IgD-negative memory B cell (primary cell): ENCODE data around the gene MGRN1. TPM values are rescaled to one million over a fixed set of nuclear protein-coding genes. Genes with fewer than 3 reads are reported as not detected.
A peak's percentile ranks its signal among the peaks of the same experiment; 100 is the strongest.
"Not testable (repeated sequence)": the region's sequence is repeated elsewhere in the genome, so short reads cannot be mapped to it uniquely, and the experiment has no call there.

Experiments used
- H3K27ac Mint-ChIP-seq, 3 donors: one replicate each; pipeline ENCODE4 v1.8.0; 2020 to 2022; ENCODE audit warnings: mild to moderate bottlenecking in 3 of 3, mixed read lengths in 3 of 3, moderate library complexity in 1 of 3
- H3K27me3 Mint-ChIP-seq: one replicate; pipeline ENCODE4 v1.8.0; 2021; ENCODE audit warnings: mixed read lengths
- H3K36me3 Mint-ChIP-seq: one replicate; pipeline ENCODE4 v1.8.0; 2020; ENCODE audit warnings: mild to moderate bottlenecking, mixed read lengths
- H3K4me1 Mint-ChIP-seq, 3 donors: one replicate each; pipeline ENCODE4 v1.8.0; 2020 to 2022; ENCODE audit warnings: mixed read lengths in 3 of 3, mild to moderate bottlenecking in 1 of 3
- H3K4me3 Mint-ChIP-seq, 4 donors: one replicate each; pipeline ENCODE4 v1.8.0; 2020 to 2022; ENCODE audit warnings: mild to moderate bottlenecking in 4 of 4, mixed read lengths in 4 of 4, moderate library complexity in 3 of 4
- H3K9me3 Mint-ChIP-seq, 3 donors: one replicate each; pipeline ENCODE4 v1.8.0; 2020 to 2021; ENCODE audit warnings: mixed read lengths in 3 of 3, mild to moderate bottlenecking in 1 of 3
- polyA plus RNA-seq: library from polyadenylated mRNA; unstranded; fragments of 300-500 nt; fragmentation: Illumina TruSeq; gene quantifications from one replicate; pipeline ENCODE4 v1.2.3, GENCODE V29; 2021

The MGRN1 gene
- polyA plus RNA-seq, 1 donor from 2014 or later: 8.5 TPM

DNA sequence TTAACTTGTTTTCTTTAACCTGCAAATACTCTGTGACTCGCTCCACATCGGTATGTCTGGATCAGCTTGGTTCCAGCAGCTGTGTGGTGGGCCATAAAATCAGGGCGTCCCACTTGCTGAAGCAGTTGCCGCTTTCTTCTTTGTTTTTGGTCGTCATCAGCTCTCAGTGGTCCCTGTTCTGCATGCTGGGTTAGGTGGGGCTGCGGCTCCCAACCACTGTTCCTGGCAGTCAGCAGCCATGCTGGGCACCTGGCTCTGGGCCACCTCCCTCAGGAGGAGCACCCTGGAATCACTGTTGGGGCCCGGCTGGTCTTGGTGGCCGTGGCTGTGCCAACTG lies 23.0 kb downstream of the MGRN1 start:
- Mint-ChIP-seq H3K36me3 (peaks cover 2% of the 10 kb centered on the region), H3K4me1 (peaks cover 9 to 18% (median 15%) of the 10 kb centered on the region in 3 donors), H3K4me3 (no peak overlapping the region), H3K27me3 (no peaks in the 10 kb centered on the region), H3K27ac (peak overlapping the region in 1 of 3 donors; percentile 39), H3K9me3 (no peaks in the 10 kb centered on the region)

GRCh38 chr16:4648917-4649316 lies 24.3 kb downstream of the MGRN1 start:
- Mint-ChIP-seq H3K27me3 (no peaks in the 10 kb centered on the region), H3K4me3 (no peak overlapping the region), H3K36me3 (peaks cover 2% of the 10 kb centered on the region), H3K4me1 (peaks cover 9 to 18% (median 15%) of the 10 kb centered on the region in 3 donors), H3K9me3 (no peaks in the 10 kb centered on the region), H3K27ac (peak overlapping the region in 2 of 3 donors; percentile 12 to 46)

DNA sequence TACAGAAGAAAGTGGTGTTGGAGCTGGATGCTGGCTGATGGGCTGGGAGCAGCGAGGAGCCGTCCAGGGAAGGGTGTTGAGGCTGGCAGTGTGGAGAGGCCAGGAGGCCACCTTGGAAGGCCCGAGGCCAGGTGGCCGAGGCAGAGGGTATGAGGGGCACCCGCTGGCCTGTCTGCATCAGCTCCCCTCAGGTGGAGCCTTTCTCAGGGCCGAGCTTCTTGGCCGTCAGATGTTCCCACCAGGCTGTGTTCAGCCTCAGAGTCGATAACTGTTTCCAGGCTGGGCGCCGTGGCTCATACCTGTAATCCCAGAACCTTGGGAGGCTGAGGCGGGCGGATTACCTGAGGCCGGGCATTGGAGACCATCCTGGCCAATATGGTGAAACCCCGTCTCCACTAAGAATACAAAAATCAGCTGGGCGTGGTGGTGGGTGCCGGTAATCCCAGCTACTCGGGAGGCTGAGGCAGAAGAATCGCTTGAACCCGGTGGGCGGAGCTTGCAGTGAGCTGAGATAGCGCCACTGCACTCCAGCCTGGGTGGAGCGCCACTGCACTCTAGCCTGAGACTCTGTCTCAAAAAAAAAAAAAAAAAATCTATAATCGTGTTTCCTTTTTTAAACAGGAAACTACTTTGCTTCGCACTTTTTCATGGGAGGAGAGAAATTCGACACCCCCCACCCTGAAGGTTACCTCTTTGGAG lies 25.3 kb downstream of the MGRN1 start:
- Mint-ChIP-seq H3K27ac (peak overlapping the region in 2 of 3 donors; percentile 67 to 72), H3K27me3 (no peaks in the 10 kb centered on the region), H3K4me1 (peaks cover 9 to 18% (median 15%) of the 10 kb centered on the region in 3 donors), H3K4me3 (no peak overlapping the region), H3K36me3 (peaks cover 2% of the 10 kb centered on the region), H3K9me3 (no peaks in the 10 kb centered on the region)

DNA sequence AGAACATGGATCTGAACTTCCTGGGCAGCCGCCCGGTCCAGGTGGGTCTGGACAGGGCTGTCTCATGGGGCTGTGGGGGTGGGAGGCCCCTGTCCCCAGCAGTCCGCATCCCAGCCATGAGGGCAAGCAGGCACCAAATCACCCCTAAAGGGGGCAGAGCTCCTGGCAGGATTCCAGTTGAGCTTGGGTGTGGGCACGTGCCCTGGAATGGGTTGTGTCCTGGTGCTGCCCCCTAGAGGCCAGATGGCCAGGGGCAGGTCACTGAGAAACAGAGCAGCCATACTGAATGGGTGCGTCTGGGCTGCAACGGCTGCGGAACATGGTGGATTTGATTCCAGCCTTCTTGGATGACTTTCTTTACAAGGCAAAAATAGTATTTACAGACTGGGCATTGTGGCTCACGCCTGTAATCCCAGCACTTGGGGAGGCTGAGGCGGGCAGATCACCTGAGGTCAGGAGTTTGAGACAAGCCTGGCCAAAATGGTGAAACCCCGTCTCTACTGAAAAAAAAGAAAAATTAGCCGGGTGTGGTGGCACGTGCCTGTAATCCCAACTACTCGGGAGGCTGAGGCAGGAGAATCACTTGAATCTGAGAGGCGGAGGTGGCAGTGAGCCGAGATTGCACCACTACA lies 25.9 kb downstream of the MGRN1 start:
- Mint-ChIP-seq H3K4me1 (peaks cover 9 to 15% (median 15%) of the 10 kb centered on the region in 3 donors), H3K27ac (peak overlapping the region; percentile 62 to 72 (median 67))

GRCh38 chr16:4651827-4652226 lies 27.2 kb downstream of the MGRN1 start:
- H3K9me3 Mint-ChIP-seq: no peaks in the 10 kb centered on the region
- H3K36me3 Mint-ChIP-seq: peaks cover 2% of the 10 kb centered on the region
- peak overlapping the region in 2 of 3 donors; percentile 80 to 88 for H3K27ac Mint-ChIP-seq
- H3K4me1 Mint-ChIP-seq: peaks cover 9 to 15% (median 13%) of the 10 kb centered on the region in 3 donors
- peak overlapping the region in 1 of 4 donors; percentile 20 for H3K4me3 Mint-ChIP-seq
- no peaks in the 10 kb centered on the region for H3K27me3 Mint-ChIP-seq

More for the DNA sequence above, 25.9 kb downstream of the MGRN1 start:
- H3K9me3 Mint-ChIP-seq, H3K36me3 Mint-ChIP-seq, H3K27me3 Mint-ChIP-seq: not testable (repeated sequence)
- peak overlapping the region in 2 of 4 donors; percentile 13 to 74 for H3K4me3 Mint-ChIP-seq

GRCh38 chr16:4652561-4652960 lies 27.9 kb downstream of the MGRN1 start:
- no peak overlapping the region for H3K4me3 Mint-ChIP-seq
- no peak overlapping the region for H3K27ac Mint-ChIP-seq
- H3K9me3 Mint-ChIP-seq: no peaks in the 10 kb centered on the region
- peaks cover 9 to 15% (median 12%) of the 10 kb centered on the region in 3 donors for H3K4me1 Mint-ChIP-seq
- H3K36me3 Mint-ChIP-seq: peaks cover 2% of the 10 kb centered on the region
- H3K27me3 Mint-ChIP-seq: no peaks in the 10 kb centered on the region

DNA sequence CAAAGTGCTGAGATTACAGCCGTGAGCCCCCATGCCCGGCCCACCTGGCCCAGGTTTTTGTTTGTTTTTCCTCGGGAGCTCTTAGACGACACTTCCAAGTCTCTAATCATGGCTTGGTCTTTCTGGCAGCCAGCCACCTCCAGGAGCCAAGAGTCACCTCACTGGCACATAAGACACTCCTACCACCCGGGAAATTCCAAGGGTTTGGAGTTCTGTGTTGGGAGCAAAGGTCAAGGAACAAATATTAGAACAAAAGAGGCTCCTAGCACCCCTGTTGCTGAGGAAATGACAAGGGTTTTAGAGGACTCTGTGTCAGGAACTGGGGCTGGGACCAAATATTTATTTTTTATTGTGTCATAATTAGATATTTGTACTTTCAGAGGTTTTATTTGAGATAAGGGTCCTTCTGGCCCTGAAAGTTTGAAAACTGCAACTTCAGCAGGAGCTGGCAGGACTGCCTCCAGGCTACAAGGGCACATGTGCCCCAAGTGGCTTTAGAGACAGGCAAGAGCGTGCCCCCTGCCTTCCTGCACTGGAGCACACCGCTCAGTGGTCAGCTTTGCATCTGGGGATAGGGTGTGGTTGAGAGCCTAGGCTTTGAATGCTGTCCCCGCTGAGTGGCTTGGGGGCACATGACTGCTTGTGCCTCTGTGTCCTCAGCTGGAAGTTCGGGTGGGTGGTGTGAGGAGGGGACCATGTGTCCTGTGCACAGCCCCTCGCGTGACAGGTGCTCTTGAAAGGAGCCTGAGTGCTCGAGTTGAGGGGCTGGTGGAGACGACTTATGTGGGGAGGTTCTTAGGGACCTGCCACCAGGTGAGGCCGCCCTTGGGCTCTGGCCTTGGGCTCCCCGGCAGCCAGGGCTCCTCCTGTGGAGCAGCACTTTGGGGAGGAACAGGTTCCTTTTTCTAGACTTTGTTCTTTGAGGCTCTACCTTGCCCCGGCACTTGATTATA lies 29.7 kb downstream of the MGRN1 start:
- H3K36me3 Mint-ChIP-seq: peaks cover 2% of the 10 kb centered on the region
- H3K27me3 Mint-ChIP-seq: no peaks in the 10 kb centered on the region
- no peaks in the 10 kb centered on the region for H3K9me3 Mint-ChIP-seq
- no peak overlapping the region for H3K27ac Mint-ChIP-seq
- H3K4me3 Mint-ChIP-seq: no peak overlapping the region
- H3K4me1 Mint-ChIP-seq: peaks cover 4 to 12% (median 10%) of the 10 kb centered on the region in 3 donors

DNA sequence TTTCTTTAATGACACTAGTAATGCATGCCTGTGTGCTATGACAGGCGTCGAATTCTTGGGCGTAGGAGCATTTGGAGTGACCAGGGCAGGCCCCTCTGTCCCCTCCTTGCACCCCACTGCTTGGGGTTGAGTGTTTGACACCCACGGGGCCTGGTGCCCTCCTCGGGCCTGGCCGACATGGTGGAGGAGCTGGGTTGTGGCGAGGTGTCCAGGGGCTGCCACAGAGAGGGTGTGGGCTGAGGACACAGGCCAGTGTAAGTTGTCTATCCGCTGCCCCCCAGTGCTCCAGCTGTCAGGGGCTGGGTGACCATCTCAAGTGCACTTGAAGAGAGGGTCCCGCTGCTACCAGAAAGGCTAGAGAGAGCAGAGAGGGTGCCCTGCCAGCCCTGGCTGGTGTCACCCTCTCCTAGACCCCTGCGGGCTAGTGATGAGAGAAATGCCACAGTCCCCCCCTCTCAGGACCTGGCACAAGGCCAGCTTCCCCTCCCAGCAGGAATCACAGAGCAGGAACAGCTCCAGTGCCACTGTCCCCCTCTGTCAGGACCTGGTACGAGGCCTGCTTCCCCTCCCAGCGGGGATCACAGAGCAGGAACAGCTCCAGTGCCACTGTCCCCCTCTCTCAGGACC lies 30.5 kb downstream of the MGRN1 start:
- Mint-ChIP-seq H3K27ac (no peak overlapping the region), H3K9me3 (no peaks in the 10 kb centered on the region), H3K4me1 (peaks cover 0 to 12% (median 7%) of the 10 kb centered on the region in 3 donors), H3K27me3 (no peaks in the 10 kb centered on the region), H3K36me3 (peaks cover 2% of the 10 kb centered on the region), H3K4me3 (no peak overlapping the region)

GRCh38 chr16:4655801-4656200 lies 31.2 kb downstream of the MGRN1 start:
- Mint-ChIP-seq H3K27me3 (no peaks in the 10 kb centered on the region), H3K36me3 (peaks cover 2% of the 10 kb centered on the region), H3K4me3 (no peak overlapping the region), H3K9me3 (no peaks in the 10 kb centered on the region), H3K4me1 (peaks cover 0 to 10% (median 5%) of the 10 kb centered on the region in 3 donors), H3K27ac (no peak overlapping the region)

DNA sequence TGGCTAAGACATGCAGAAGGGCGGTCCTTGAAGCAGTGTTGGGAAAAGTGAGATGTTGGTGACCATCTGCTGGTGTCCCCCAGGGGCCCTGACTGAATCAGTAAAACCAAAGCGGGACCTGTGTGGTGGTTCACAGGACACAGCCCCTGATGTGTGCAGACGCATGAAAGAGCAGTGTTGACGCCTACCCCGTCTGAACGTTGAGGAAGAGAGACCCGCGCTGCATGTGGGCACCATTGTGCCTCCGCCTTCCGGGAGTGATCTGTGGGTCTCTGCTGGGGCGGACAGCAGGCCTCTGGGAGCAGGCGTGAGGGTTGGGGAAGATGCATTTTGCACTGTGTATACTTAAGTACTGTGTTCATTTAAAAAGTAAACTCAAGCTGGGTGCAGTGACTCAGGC lies 31.6 kb downstream of the MGRN1 start:
- no peak overlapping the region for H3K4me3 Mint-ChIP-seq
- peaks cover 0 to 10% (median 5%) of the 10 kb centered on the region in 3 donors for H3K4me1 Mint-ChIP-seq
- no peaks in the 10 kb centered on the region for H3K27me3 Mint-ChIP-seq
- H3K36me3 Mint-ChIP-seq: peaks cover 2% of the 10 kb centered on the region
- H3K27ac Mint-ChIP-seq: no peak overlapping the region
- no peaks in the 10 kb centered on the region for H3K9me3 Mint-ChIP-seq

DNA sequence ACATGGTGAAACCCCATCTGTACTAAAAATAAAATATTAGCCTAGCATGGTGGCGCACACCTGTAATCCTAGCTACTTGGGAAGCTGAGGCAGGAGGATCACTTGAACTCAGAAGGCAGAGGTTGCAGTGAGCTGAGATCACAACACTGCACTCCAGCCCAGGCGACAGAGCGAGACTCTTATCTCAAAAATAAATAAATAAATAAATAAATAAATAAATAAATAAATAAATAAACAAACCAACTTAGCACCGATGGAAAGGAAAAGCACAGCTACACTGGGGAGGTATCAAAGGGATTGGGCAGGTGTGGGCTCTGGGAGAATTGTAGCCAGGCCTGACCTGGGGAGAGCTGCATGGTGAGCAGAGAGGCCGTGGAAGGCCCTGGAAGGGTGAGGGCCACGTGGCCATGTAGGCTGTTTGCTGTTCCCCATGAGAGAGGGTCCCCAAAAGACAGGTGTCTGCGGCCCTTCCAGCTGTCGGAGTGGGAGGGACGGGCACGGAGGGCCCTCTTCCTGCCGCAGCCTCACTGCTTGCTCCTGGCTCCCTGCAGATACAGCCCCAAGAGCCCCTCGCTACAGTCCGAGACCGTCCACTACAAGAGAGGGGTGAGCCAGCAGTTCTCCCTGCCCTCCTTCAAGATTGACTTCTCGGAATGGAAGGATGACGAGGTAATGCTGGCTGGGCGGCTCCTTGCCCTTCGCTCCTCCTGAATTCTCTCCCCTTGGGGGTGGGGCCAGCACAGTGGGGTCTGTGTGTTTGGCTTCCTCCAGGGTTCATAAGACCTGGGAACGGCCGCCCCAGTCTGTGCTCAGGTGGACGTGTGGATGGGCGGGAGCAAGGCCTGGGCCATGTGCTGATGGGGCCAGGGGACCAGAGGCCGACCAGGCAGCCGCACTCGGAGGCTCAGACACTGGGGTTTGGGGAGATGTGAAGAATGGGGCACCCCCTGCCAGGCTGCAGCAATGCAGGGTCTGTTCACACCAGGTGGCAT lies 32.4 kb downstream of the MGRN1 start:
- Mint-ChIP-seq H3K36me3 (no peaks in the 10 kb centered on the region), H3K4me1 (peaks cover 0 to 2% (median under 1%) of the 10 kb centered on the region in 3 donors), H3K27me3 (no peaks in the 10 kb centered on the region), H3K27ac (no peak overlapping the region), H3K4me3 (no peak overlapping the region), H3K9me3 (no peaks in the 10 kb centered on the region)

- Mint-ChIP-seq H3K36me3 (no peaks in the 10 kb centered on the region), H3K27ac (peak overlapping the region in 1 of 3 donors; percentile 39), H3K4me3 (no peak overlapping the region), H3K9me3 (no peaks in the 10 kb centered on the region), H3K4me1 (peaks cover 0 to 11% (median 9%) of the 10 kb centered on the region in 3 donors), H3K27me3 (no peaks in the 10 kb centered on the region)
Observed at GRCh38 chr16:4659363-4660353, 35.0 kb downstream of the MGRN1 start.
